ENCODE measurements around the gene GNLY.

Gene GNLY

GRCh38 chr2:85748039-85748734, 54.0 kb downstream of the GNLY start:
- DNase-seq = no peak
